Transverse colon (tissue), 4 donors: Measurements from ENCODE around the gene CNGA2. TPM values are rescaled to one million over a fixed set of nuclear protein-coding genes. Genes with fewer than 3 reads are reported as not detected.
A peak's percentile ranks its signal among the peaks of the same experiment; 100 is the strongest.

Experiments
- DNase-seq: peaks from one replicate; pipeline ENCODE4 v3.0.0-alpha.2; 2019
- H3K27ac ChIP-seq, 4 donors: fragments of 200-600 bp; sonication (generic); 2 replicates each; pipeline ENCODE4 v1.5.1; 2016 to 2018; ENCODE audit warnings: inconsistent platforms in 4 of 4
- H3K27me3 ChIP-seq: fragments of 200-600 bp; sonication (generic); 2 replicates; pipeline ENCODE4 v1.5.1; 2017; ENCODE audit warnings: inconsistent platforms
- H3K36me3 ChIP-seq, 4 donors: fragments of 200-600 bp; sonication (generic); 2 replicates each; pipeline ENCODE4 v1.5.1; 2017 to 2019; ENCODE audit warnings: inconsistent platforms in 4 of 4
- H3K4me1 ChIP-seq, 4 donors: fragments of 200-600 bp; sonication (generic); 2 replicates each; pipeline ENCODE4 v1.5.1; 2017 to 2020; ENCODE audit warnings: inconsistent platforms in 4 of 4
- H3K4me3 ChIP-seq, 4 donors: fragments of 200-600 bp; sonication (generic); 1 replicate in 1 of 4; 2 replicates in 3 of 4; pipeline versions ENCODE4 v1.5.1 to v1.6.1; 2017 to 2019; ENCODE audit warnings: inconsistent platforms in 4 of 4
- H3K9me3 ChIP-seq, 2 donors: fragments of 200-600 bp; sonication (generic); 2 replicates each; pipeline ENCODE4 v1.5.1; 2017 to 2019; ENCODE audit warnings: inconsistent platforms in 2 of 2
- EP300 ChIP-seq: sonication (generic); formaldehyde crosslinking; IDR thresholded peaks from one replicate; pipeline ENCODE4 v1.6.1; 2017; ENCODE audit warnings: antibody characterized with exemption, low read depth
- POLR2A ChIP-seq: fragments of 450-650 bp; IDR thresholded peaks from one replicate; pipeline ENCODE4 v1.6.1; 2016; ENCODE audit warnings: antibody characterized with exemption, mild to moderate bottlenecking, moderate library complexity
- POLR2AphosphoS5 ChIP-seq, 3 donors: sonication (generic); formaldehyde crosslinking; IDR thresholded peaks; one replicate each; pipeline ENCODE4 v1.6.1; 2016; ENCODE audit warnings: antibody characterized with exemption in 3 of 3
- WGBS, 2 donors: methylation state at CpG; one replicate each; pipeline ENCODE4 v1.1.5; 2018; ENCODE audit warnings: low coverage in 1 of 2; 5-methylcytosine and 5-hydroxymethylcytosine counted together
- in situ Hi-C, 4 donors: fragments of 200-750 bp; cut with MboI; loops; one replicate each; pipeline versions ENCODE4 v1.15.0 to v1.15.1; 2017; ENCODE audit warnings: low sequenced_read_pairs in 3 of 4, low pct_ligation_motif_present in 1 of 4, low pct_unique_long_range_greater_than_20kb in 1 of 4
- intact Hi-C: fragments of 100-400 bp; cut with DNase I; formaldehyde crosslinking; loops from one replicate; pipeline ENCODE4 v1.15.1; 2023; ENCODE audit warnings: low total_unique reads
- total RNA-seq, 4 donors: library from RNA; depleted of rRNA; stranded (reverse); fragments of >200 nt; gene quantifications; one replicate each; pipeline ENCODE4 v1.1.0, GENCODE V29; 2016
- TF ChIP-seq, protein P1 (sequence below), 5 experiments: fragments of 200-600 bp in 3 of 5; fragments of 450-650 bp in 2 of 5; sonication (generic) in 3 of 5; IDR thresholded peaks; 1 replicate in 2 of 5; 2 replicates in 3 of 5; pipeline ENCODE4 v1.5.1; 2016 to 2017; ENCODE audit warnings: antibody characterized with exemption in 5 of 5, inconsistent platforms in 3 of 5, mild to moderate bottlenecking in 2 of 5, moderate library complexity in 1 of 5

Gene CNGA2
- total RNA-seq, 4 donors from 2014 or later = not detected

DNA sequence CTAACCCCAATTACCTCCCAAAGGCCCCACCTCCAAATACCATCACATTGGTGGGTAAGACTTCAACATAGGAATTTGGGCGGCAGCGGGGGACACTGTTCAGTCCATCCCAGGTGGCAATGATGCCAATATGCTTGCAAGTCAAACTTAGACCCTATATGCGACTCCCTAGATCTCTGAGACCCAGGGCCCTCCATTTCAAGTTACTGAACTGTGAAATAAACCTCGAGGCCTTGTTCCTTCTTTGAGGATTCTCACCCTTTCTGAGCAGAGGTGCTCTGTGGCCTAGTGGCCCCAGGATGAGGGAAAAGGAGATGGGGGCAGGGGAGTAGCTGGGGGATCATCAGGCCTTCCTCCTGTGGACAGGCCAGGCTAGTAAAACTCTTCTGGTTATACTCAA is 44.7 kb downstream of the CNGA2 start:
- 78% methylated on average over 4 of the region's 4 CpGs; no CpG with 5 or more reads in 1 of the 2 donors for WGBS, 2 donors
- no peak for TF ChIP-seq POLR2AphosphoS5 (IDR thresholded peaks at IDR 0.05)
- TF ChIP-seq, protein P1, sequence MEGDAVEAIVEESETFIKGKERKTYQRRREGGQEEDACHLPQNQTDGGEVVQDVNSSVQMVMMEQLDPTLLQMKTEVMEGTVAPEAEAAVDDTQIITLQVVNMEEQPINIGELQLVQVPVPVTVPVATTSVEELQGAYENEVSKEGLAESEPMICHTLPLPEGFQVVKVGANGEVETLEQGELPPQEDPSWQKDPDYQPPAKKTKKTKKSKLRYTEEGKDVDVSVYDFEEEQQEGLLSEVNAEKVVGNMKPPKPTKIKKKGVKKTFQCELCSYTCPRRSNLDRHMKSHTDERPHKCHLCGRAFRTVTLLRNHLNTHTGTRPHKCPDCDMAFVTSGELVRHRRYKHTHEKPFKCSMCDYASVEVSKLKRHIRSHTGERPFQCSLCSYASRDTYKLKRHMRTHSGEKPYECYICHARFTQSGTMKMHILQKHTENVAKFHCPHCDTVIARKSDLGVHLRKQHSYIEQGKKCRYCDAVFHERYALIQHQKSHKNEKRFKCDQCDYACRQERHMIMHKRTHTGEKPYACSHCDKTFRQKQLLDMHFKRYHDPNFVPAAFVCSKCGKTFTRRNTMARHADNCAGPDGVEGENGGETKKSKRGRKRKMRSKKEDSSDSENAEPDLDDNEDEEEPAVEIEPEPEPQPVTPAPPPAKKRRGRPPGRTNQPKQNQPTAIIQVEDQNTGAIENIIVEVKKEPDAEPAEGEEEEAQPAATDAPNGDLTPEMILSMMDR (IDR thresholded peaks at IDR 0.05) = no peak
- TF ChIP-seq EP300 = no peak
- TF ChIP-seq POLR2A = no peak
- in situ Hi-C loops = no loop called here
- Histone ChIP-seq H3K27me3 (no peaks in the 10 kb centered on the region), H3K9me3 (no peaks in the 10 kb centered on the region), H3K36me3 (no peaks in the 10 kb centered on the region), H3K4me1 (no peaks in the 10 kb centered on the region), H3K27ac (no peak overlapping the region), H3K4me3 (no peak overlapping the region)
- intact Hi-C loops = no loop called here
- DNase-seq = no peak

DNA sequence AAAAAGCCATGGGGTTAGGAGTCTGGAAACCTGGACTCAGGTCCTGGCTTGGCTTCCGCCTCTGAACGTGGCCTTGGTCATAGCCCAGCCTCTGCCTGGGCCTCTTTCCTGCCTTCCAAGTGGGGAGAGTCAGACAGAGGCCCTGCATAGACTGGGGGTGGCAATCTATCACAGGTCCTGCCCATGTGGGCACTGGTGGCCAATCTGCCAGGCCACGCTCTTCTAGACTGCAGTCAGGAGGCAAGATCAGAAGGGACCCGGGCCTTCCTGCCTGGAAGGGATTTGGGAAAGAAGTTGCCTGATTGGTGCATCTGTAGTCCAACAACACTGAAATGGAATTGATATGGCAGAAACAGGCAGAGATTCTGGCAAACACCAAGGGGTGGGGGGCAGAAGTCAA is 46.1 kb downstream of the CNGA2 start:
- DNase-seq = no peak

DNA sequence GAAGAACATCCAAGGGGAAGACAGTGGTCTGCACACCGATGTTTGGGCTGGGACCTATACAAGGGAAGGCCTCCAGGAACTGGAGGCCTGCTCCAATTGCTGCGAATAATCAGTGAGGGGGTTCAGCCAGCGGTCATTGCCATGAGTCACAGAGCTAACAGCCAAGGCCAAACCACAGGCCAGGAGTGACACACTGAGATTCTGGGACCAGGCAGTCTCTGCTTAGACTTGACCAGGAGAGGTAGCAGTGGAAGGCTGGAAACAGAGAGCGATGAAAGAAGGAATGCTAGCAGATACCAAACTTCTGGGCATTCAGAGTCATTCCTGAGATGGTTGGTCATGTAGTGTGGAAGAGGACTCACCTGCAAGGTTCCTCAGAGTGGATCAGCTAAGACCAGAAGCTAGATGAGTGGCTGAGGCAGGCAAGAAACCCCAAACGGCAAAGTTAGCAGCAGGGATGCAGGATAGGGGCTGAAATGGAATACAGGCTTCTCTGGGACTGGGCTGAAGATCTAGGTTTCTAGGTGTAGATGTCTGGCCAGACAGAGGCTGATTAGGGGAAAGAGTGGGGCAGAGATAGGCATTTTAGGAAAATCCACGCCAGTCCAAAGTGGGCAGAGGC is 54.7 kb downstream of the CNGA2 start:
- Histone ChIP-seq H3K36me3 (no peaks in the 10 kb centered on the region), H3K27me3 (no peaks in the 10 kb centered on the region), H3K27ac (no peak overlapping the region), H3K9me3 (no peaks in the 10 kb centered on the region), H3K4me3 (no peak overlapping the region), H3K4me1 (no peaks in the 10 kb centered on the region)
- peak; percentile 18 for DNase-seq
- 74% methylated on average over 5 of the region's 6 CpGs; no CpG with 5 or more reads in 1 of the 2 donors for WGBS, 2 donors
- TF ChIP-seq POLR2A = no peak
- TF ChIP-seq, protein P1 (IDR thresholded peaks at IDR 0.05) = no peak
- TF ChIP-seq EP300 = no peak
- TF ChIP-seq POLR2AphosphoS5 (IDR thresholded peaks at IDR 0.05) = no peak
- in situ Hi-C loops (no loop called here), intact Hi-C loops (no loop called here)

More for the DNA sequence above, 46.1 kb downstream of the CNGA2 start:
- no peaks in the 10 kb centered on the region for H3K36me3 ChIP-seq
- no peak overlapping the region for H3K27ac ChIP-seq
- WGBS, 2 donors = 89% methylated on average over 3 of the region's 4 CpGs; no CpG with 5 or more reads in 1 of the 2 donors
- TF ChIP-seq, protein P1 (IDR thresholded peaks at IDR 0.05) = no peak
- TF ChIP-seq POLR2A (no peak), POLR2AphosphoS5 (IDR thresholded peaks at IDR 0.05) (no peak), EP300 (no peak)
- no peak overlapping the region for H3K4me3 ChIP-seq
- intact Hi-C loops = no loop called here
- in situ Hi-C loops = no loop called here
- no peaks in the 10 kb centered on the region for H3K27me3 ChIP-seq
- no peaks in the 10 kb centered on the region for H3K4me1 ChIP-seq
- no peaks in the 10 kb centered on the region for H3K9me3 ChIP-seq

DNA sequence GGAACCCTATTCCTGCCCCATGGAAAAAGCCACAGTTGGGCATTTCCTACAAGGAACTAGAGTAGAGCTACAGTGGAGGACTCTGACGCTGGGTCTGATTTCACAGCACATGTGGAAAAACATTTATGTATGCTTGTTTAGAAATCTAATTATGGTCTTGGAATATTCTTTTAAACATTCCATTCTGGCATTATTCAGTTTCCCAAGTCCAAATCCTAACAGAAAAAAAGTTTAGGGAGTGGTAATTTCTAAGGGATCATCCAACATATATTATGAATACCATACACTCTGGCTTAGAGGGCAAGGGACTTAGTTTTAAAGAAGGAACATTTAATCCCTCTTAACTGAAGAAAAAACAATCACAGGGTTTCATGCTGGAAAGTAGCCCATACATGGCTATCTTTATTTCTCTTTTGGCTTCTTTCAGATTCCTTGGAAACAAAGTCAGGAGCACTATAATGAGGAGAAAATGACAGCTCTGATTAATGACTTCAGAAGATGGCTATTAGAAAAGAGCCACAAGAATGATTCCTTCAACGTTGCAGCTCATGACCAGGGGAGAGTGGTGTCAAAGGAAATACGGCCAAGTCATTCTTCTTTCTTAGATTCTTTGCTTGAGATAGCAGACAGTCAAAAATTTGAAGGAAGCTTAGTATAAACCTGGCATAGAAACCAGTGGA is 56.1 kb downstream of the CNGA2 start:
- H3K9me3 ChIP-seq = no peaks in the 10 kb centered on the region
- no peak for DNase-seq
- 62 to 64% methylated on average over 2 to 3 of the region's 3 CpGs for WGBS, 2 donors
- in situ Hi-C loops (no loop called here), intact Hi-C loops (no loop called here)
- no peak overlapping the region for H3K27ac ChIP-seq
- H3K4me3 ChIP-seq = no peak overlapping the region
- no peaks in the 10 kb centered on the region for H3K36me3 ChIP-seq
- no peak for TF ChIP-seq POLR2A
- TF ChIP-seq, protein P1 (IDR thresholded peaks at IDR 0.05) = no peak
- TF ChIP-seq EP300 = no peak
- no peak for TF ChIP-seq POLR2AphosphoS5 (IDR thresholded peaks at IDR 0.05)
- H3K4me1 ChIP-seq = no peaks in the 10 kb centered on the region
- no peaks in the 10 kb centered on the region for H3K27me3 ChIP-seq
